GM23248 (cell line): ENCODE measurements around the gene C1orf167. TPM values are rescaled to one million over a fixed set of nuclear protein-coding genes. Genes with fewer than 3 reads are reported as not detected.
A peak's percentile ranks its signal among the peaks of the same experiment; 100 is the strongest.

Source experiments
- DNase-seq: peaks from one replicate; pipeline ENCODE4 v3.0.0-alpha.2; 2015
- H2AFZ ChIP-seq: fragments of 200-600 bp; sonication (generic); 2 replicates; pipeline ENCODE4 v1.6.1; 2016; ENCODE audit warnings: antibody characterized with exemption
- H3F3A ChIP-seq: fragments of 200-600 bp; sonication (generic); 2 replicates; pipeline ENCODE4 v1.6.1; 2016; ENCODE audit warnings: mild to moderate bottlenecking, antibody characterized with exemption, mixed run types; ENCODE audit not compliant: insufficient read depth
- H3K27ac ChIP-seq: fragments of 200-600 bp; sonication (generic); 2 replicates; pipeline ENCODE4 v1.5.1; 2016; ENCODE audit warnings: mild to moderate bottlenecking
- H3K27me3 ChIP-seq: fragments of 200-600 bp; sonication (generic); replicated peaks from 2 replicates; pipeline ENCODE4 v1.6.1; 2016; ENCODE audit warnings: mild to moderate bottlenecking; ENCODE audit not compliant: insufficient read depth
- H3K36me3 ChIP-seq: fragments of 200-600 bp; sonication (generic); 2 replicates; pipeline ENCODE4 v1.6.1; 2016; ENCODE audit warnings: low read depth, mild to moderate bottlenecking
- H3K4me1 ChIP-seq: fragments of 200-600 bp; sonication (generic); 2 replicates; pipeline ENCODE4 v1.6.1; 2016; ENCODE audit warnings: mild to moderate bottlenecking; ENCODE audit not compliant: insufficient read depth
- H3K4me2 ChIP-seq: fragments of 200-600 bp; sonication (generic); one replicate; pipeline ENCODE4 v1.6.1; 2016; ENCODE audit warnings: mild to moderate bottlenecking; ENCODE audit not compliant: unreplicated experiment
- H3K4me3 ChIP-seq: fragments of 200-600 bp; sonication (generic); 2 replicates; pipeline ENCODE4 v1.5.1; 2016; ENCODE audit warnings: mild to moderate bottlenecking
- H3K79me2 ChIP-seq: fragments of 200-600 bp; sonication (generic); 2 replicates; pipeline ENCODE4 v1.6.1; 2016; ENCODE audit warnings: mild to moderate bottlenecking; ENCODE audit not compliant: insufficient read depth
- H3K9ac ChIP-seq: fragments of 200-600 bp; sonication (generic); 2 replicates; pipeline ENCODE4 v1.6.1; 2016; ENCODE audit warnings: mild to moderate bottlenecking
- H3K9me2 ChIP-seq: fragments of 200-600 bp; sonication (generic); 2 replicates; pipeline ENCODE4 v1.6.1; 2016; ENCODE audit warnings: mixed run types, mild to moderate bottlenecking, moderate library complexity; ENCODE audit not compliant: insufficient read depth
- H3K9me3 ChIP-seq: fragments of 200-600 bp; sonication (generic); one replicate; pipeline ENCODE4 v1.6.1; 2017; ENCODE audit warnings: low read depth
- H4K20me1 ChIP-seq: fragments of 200-600 bp; sonication (generic); 2 replicates; pipeline ENCODE4 v1.6.0; 2016; ENCODE audit not compliant: insufficient read depth
- EZH2 ChIP-seq: fragments of 200-600 bp; sonication (generic); IDR thresholded peaks from 2 replicates; pipeline ENCODE4 v1.6.1; 2018; ENCODE audit warnings: antibody characterized with exemption, mild to moderate bottlenecking; ENCODE audit not compliant: insufficient read depth, poor library complexity, severe bottlenecking
- EZH2phosphoT487 ChIP-seq: fragments of 200-600 bp; sonication (generic); IDR thresholded peaks from 2 replicates; pipeline ENCODE4 v1.6.1; 2018; ENCODE audit warnings: antibody characterized with exemption, moderate library complexity, mild to moderate bottlenecking, low read depth; ENCODE audit not compliant: insufficient read depth
- WGBS, 2 experiments: methylation state at CpG; one replicate each; pipeline ENCODE4 v1.1.6; 2015 to 2017; ENCODE audit warnings: low lambda C conversion rate in 2 of 2, low coverage in 1 of 2; ENCODE audit errors: missing lambda C conversion rate in 2 of 2; 5-methylcytosine and 5-hydroxymethylcytosine counted together
- in situ Hi-C: fragments of 300-500 bp; cut with MboI; formaldehyde crosslinking; loops from 2 replicates; pipeline ENCODE4 v1.15.0; 2020
- polyA plus RNA-seq: library from polyadenylated mRNA; unstranded; fragments of >200 nt; fragmentation: Nextera tagmentation; extraction: Ambion mirVana; gene quantifications from 2 replicates; pipeline ENCODE4 v1.2.1, GENCODE V29; 2016
- total RNA-seq: library from RNA; depleted of rRNA; stranded (reverse); fragments of >200 nt; shearing (Covaris generic); gene quantifications from 2 replicates; pipeline ENCODE4 v1.2.3, GENCODE V29; 2014

C1orf167 gene
- total and polyA plus RNA-seq, 2 experiments from 2014 or later = 0.43 TPM; not detected in 1

- no peaks in the 10 kb centered on the region for H3K9me2 ChIP-seq
- no peak for TF ChIP-seq EZH2
- no peak for TF ChIP-seq EZH2phosphoT487
- no peak overlapping the region for H3K4me3 ChIP-seq
- no peak for DNase-seq
- no peak overlapping the region for H3K9ac ChIP-seq
- in situ Hi-C loops = no loop called here
- 80 to 83% methylated on average over 9 of the region's 9 CpGs for WGBS, 2 experiments
- no peak overlapping the region for H3K27ac ChIP-seq
- no peaks in the 10 kb centered on the region for H3K9me3 ChIP-seq
- H4K20me1 ChIP-seq = no peaks in the 10 kb centered on the region
- peaks cover 26% of the 10 kb centered on the region for H3K79me2 ChIP-seq
- H3F3A ChIP-seq = no peaks in the 10 kb centered on the region
- no peaks in the 10 kb centered on the region for H3K27me3 ChIP-seq
- no peak overlapping the region for H3K4me2 ChIP-seq
- no peaks in the 10 kb centered on the region for H3K4me1 ChIP-seq
- H3K36me3 ChIP-seq = no peaks in the 10 kb centered on the region; the same call in 1 of the 2 replicates
- no peak overlapping the region for H2AFZ ChIP-seq
Measured at GRCh38 chr1:11744287-11744686, 17.7 kb upstream of the C1orf167 start.

DNA sequence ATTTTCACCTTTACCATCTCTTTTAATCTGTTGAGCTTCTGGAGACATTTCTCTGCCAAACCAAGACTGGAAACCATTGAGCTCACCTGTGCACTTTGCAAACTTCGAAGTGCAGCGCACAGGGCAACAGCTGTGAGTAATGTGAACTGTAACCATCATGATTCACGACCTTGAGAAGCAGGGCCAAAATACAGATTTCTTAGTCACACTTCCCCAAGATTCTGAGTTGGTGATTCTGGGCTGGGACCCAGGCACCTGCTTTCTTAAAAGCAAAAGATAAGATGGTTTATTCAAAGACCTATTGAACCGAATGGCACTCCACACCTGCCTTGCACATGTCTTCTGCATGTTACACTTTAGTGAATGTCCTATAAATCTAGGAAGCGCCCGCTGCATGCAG lies 15.9 kb upstream of the C1orf167 start:
- Histone ChIP-seq H2AFZ (no peak overlapping the region), H3K9me3 (no peaks in the 10 kb centered on the region), H4K20me1 (no peaks in the 10 kb centered on the region), H3K27ac (no peak overlapping the region), H3K79me2 (0 out of 2 replicates have a peak, but pooled peaks cover 12% of the 10 kb centered on the region), H3K4me3 (no peak overlapping the region), H3K4me2 (no peak overlapping the region), H3K9me2 (no peaks in the 10 kb centered on the region), H3K27me3 (no peaks in the 10 kb centered on the region), H3K36me3 (no peaks in the 10 kb centered on the region; the same call in 1 of the 2 replicates), H3K9ac (no peak overlapping the region), H3F3A (no peaks in the 10 kb centered on the region), H3K4me1 (no peaks in the 10 kb centered on the region)
- in situ Hi-C loops = no loop called here
- 61 to 66% methylated on average over 6 of the region's 6 CpGs for WGBS, 2 experiments
- TF ChIP-seq EZH2 (no peak), EZH2phosphoT487 (no peak)
- peak; percentile 58 for DNase-seq

DNA sequence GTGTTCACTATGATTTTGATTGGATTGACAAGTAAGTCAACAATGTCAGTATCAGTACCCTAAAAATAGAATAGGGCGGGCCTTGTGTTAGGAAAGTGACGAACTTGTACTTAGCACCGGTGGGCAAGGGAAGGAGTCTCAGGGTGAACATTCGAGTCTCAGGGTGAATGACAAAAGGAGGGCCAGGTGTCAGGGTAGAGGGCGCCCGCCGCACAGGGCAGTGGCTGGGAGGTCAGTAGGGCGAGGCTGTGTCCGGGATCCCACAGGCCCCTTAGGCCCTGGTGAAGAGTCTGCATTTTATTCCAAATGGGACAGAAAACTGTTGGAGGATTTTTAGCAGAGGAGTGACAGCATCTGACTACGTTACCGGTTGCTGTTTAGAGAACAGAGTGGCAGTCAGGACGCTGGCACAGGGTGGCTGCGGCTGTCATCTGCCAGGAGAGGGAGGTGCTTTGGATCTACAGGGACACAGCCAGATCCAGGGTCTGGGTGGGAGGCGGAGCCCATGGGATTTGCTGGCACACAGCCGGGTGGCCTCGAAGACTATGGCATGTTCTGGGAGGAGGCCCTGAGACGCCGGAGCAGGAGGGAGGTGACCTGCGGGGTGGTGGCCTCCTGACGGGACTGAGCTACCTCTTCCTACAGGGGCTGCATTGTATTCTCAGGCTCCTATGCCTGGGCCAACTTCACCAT lies 15.1 kb upstream of the C1orf167 start:
- Histone ChIP-seq H3K9me2 (no peaks in the 10 kb centered on the region), H3K27me3 (no peaks in the 10 kb centered on the region), H4K20me1 (no peaks in the 10 kb centered on the region), H3K27ac (no peak overlapping the region), H3K9me3 (no peaks in the 10 kb centered on the region), H2AFZ (no peak overlapping the region), H3F3A (no peaks in the 10 kb centered on the region), H3K4me2 (no peak overlapping the region), H3K36me3 (no peaks in the 10 kb centered on the region; the same call in 1 of the 2 replicates), H3K4me3 (no peak overlapping the region), H3K4me1 (no peaks in the 10 kb centered on the region), H3K9ac (no peak overlapping the region), H3K79me2 (0 out of 2 replicates have a peak, but pooled peaks cover 6% of the 10 kb centered on the region)
- no peak for TF ChIP-seq EZH2phosphoT487
- TF ChIP-seq EZH2 = no peak
- in situ Hi-C loops = no loop called here
- WGBS, 2 experiments = 72 to 77% methylated on average over 18 to 20 of the region's 20 CpGs
- no peak for DNase-seq

- no peak for TF ChIP-seq EZH2
- TF ChIP-seq EZH2phosphoT487 = no peak
- H3K4me1 ChIP-seq = no peaks in the 10 kb centered on the region
- no peak overlapping the region for H2AFZ ChIP-seq
- H3K36me3 ChIP-seq = no peaks in the 10 kb centered on the region; the same call in 1 of the 2 replicates
- in situ Hi-C loops = no loop called here
- H3K9ac ChIP-seq = no peak overlapping the region
- H3F3A ChIP-seq = no peaks in the 10 kb centered on the region
- 92 to 95% methylated on average over 23 to 27 of the region's 27 CpGs for WGBS, 2 experiments
- no peaks in the 10 kb centered on the region for H3K27me3 ChIP-seq
- no peaks in the 10 kb centered on the region for H3K9me3 ChIP-seq
- no peak overlapping the region for H3K4me2 ChIP-seq
- H3K4me3 ChIP-seq = no peak overlapping the region
- H3K27ac ChIP-seq = no peak overlapping the region
- no peaks in the 10 kb centered on the region for H3K79me2 ChIP-seq
- H4K20me1 ChIP-seq = no peaks in the 10 kb centered on the region
- H3K9me2 ChIP-seq = no peaks in the 10 kb centered on the region
- DNase-seq = no peak
Measured at GRCh38 chr1:11748294-11749202, 13.4 kb upstream of the C1orf167 start.
